Hypothalamus (tissue), 51 donors: ENCODE results near the gene CLIP3.

Source experiments
- DNase-seq, 51 donors: peaks; one replicate each; lab custom pipeline; 2025; lab: John Stamatoyannopoulos, UW

CLIP3 gene

DNA sequence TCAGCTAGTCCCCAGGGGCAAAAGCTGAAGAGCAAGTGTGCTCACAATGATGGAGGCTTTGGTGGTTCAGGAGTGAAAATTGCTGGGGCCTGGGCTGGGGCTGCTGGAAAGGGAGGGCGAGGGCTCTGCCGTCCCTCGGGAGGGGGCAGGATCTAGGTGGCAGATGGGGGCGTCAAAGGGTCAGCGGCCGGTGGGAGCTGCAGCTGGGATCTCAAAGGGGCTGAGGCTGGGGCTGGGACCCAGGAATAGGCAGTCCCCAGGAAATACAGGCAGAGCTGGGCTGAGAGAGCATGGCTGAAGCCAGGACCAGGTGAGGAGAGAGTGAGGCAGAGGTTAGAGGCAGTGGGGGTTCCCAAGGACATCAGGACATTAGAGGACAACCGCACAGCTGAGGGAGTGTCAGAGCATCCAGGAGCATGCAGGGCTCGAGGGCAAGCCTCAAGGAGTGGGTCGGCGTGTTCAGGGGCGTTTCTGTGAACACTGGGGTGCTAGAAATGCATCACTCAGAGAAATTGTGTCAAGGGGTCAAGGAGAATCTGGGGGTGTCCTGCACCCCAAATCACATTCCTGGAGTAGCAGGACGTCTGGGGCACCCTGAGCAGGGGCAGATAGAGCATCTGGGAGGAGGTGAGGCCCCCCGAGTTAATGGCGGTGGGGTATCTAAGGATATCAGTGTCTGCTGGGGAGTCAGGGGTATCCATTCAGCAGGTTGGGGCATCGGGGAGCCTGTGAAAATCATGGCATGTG is 22.9 kb downstream of the CLIP3 start:
- no peak for DNase-seq

DNA sequence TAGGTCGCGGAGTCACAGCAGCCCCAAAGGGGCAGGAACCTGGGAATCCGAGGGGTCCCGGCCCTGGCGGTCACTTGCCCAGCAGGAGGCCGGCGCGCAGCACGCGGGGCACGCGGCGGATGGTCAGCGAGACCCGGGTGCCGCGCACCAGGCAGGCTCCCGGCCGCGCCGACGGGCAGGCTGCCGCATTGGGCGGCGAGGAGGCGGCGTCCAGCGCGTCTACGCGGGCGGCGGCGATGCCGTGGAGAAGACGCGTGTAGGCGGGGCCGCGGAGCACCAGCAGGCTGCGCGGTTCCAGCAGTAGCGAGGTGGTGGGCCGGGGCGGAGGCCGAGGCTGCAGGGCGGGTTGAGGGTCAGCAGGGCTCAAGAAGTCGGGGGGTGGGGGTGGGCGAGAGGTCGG is 23.5 kb downstream of the CLIP3 start:
- DNase-seq, result peak in 33 of 51 donors; percentile 7 to 76 (median 48)

DNA sequence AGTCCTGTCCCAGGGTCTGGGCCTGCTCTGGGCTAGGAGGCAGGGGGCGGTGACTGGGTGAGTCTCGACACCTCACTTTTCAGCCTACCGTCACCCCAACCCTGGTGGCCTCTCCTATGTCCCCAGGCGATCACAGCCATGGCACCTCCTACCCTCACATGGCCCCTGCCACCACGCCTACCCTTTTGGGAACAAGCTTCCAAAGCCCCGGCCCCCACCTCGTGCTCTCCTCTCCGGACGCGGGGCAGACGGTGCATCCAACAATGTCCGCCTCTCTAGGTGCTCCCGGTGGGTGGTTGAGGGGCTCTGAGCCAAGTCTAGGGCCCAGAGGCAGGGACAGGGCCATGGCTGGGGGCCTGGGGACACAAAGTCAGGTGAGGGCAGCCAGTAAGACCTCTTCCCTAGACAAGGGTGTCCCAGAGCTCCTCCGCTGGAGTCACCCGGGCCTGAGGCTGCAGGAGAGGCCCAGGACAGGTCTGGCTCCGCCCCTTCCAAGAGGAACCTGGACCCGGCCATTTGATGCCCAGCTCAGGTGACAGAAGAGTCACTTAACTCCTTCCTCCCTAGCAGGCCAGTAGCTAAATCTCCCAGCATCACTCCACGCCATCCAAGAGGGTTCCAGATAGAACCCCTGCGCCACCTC is 24.2 kb downstream of the CLIP3 start, which contains the start of gene SYNE4:
Gene SYNE4 (minus strand): TSS at position 478 of the 643 bp plus-strand sequence. CDS start 132 bp downstream, at position 346.
- peak in 9 of 51 donors; percentile 13 to 40 (median 26) for DNase-seq

DNA sequence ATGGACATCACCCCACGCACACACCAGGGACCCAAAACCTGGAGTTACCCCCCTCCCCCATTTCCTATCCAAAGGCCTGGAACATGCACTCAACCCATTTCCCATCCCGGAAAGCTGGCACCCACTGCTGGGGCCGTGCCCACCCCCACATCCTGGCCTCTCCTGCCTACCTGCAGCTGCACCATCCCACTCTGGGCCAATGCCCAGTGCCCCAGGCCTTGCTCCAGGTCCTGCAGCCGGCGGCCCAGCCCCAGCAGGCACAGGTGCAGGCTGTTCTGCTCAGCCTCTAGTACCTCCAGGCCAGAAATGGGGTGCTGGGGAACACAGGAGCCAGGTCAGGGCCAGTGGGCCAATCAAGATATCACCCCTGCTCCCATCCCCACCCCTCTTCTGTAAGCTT is 25.7 kb downstream of the CLIP3 start:
- DNase-seq, result no peak

DNA sequence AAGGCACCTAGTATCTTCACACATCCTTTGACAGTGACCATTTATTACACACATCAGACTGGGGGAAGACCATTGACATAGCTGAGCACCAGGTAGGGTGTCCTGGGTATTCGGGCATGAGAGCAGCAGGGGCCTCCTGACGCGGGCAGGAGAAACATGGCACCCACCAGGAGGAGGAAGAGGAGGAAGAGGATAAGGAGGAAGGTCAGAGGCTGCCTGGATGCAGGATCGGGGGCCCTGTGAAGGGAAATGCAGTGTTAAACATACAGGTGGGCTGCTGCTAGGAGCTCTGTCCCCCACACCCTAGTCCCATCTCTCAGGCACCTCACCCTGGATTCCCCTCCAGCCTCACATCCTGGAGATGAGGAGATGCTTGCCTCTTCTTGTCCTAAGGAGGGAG is 29.4 kb downstream of the CLIP3 start:
- DNase-seq, result no peak

DNA sequence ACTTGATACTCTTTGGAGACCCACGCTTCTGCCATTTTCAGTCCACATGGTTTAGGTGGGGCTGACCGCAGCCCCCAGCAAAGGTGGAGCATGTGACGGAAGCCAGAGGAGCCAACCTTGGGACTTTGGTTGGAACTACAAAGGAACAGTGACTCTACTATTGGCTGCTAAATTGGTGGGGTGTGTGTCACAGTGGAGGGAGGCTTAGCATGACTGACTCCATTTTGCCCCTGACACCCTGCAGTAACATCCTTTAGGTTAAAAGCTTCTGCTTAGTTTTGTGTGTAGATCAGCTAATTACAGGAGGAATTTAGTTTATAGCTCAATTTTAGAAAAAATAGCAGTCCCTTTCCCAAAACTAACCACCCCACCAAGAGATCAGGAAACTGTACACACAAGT is 31.1 kb downstream of the CLIP3 start:
- no peak for DNase-seq

DNA sequence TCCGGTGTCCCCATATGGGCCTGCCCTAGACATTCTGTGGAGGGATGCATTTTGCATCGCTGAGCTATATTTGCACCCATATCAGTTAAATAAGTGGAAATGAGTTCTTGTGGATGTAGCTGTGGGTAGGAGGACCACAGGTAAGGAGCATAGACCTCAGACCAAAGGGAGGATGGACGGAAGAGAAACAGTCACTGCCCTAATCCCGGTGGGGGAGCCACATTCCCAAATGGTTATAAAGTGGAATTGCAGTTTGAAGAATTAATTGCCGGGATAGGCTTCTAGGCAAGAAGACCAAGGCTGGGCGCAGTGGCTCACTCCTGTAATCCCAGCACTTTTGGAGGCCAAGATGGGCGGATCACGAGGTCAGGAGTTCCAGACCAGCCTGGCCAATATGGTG is 35.9 kb downstream of the CLIP3 start:
- no peak for DNase-seq

DNA sequence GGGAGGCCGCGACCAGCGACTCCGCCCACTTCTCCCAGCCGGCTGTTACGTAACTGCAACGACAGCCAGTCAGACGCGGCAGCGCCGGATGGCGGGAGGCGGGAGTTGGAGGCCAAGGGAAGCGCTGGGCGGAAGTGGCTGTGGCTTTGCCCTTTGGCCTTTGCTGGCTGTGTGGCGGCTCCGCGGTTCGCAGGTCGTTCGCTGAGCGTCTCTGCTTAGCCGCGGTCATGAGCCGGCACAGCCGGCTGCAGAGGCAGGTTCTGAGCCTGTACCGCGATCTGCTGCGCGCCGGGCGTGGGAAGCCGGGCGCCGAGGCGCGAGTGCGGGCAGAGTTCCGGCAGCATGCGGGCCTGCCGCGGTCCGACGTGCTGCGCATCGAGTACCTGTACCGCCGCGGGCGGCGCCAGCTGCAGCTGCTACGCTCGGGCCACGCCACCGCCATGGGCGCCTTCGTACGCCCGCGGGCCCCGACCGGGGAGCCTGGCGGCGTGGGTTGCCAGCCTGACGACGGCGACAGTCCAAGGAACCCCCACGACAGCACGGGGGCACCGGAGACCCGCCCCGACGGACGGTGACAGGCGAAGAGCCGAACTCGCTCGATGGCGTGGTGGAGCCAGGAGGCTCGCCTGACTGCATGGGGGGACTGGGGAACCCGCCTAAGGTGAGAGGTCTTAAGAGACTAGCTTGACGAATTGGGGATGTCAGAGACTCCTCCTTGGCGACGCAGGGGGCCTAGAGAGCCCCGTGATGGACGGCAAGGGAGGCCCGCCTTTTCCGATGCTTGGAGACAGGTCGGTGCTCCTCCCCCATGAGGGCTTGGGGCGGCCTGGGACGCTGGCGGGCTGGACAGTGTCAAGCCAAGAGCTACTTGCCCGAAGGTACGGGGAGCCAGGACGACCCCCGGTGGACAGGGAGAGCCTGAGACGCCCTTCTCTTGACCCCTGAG is 37.4 kb downstream of the CLIP3 start, which contains the start of gene SDHAF1:
Gene SDHAF1 (plus strand): TSS at position 141 of the 946 bp plus-strand sequence. CDS start 87 bp downstream, at position 228.
- DNase-seq, result peak; percentile 34 to 98 (median 93)

DNA sequence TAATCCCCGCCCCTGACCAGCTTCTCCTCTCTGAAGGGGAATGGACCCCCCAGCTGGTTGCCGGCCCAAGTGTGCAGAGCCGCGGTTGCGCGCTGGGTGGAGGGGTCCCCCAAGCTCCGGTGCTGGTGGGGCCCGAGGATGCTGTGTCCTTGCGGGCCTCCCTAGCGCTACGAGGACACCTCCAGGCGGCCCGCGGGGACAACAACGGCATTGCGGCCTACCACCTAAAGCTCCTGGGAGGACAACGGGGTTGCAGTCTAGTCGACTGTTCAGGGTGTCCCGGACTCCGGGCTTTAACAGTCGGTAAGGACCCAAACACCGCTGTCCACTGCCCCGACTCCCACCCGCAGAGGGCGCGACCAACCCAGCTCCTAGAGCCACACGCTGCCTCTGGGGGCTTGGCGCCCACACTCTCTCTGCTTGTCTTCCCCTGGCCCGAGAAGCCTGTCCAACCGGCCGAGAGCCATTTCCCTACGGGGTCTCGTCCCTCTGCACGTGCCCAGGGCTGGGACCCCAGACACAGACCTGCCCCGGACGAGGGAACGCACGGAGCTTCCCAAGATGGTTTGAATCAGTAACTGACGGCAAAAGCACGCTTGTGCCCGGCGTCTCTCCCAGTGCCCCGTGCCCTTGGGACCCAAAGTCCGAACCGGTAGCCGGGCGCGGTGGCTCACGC is 38.6 kb downstream of the CLIP3 start:
- DNase-seq, result peak in 21 of 51 donors; percentile 8 to 50 (median 28)

DNA sequence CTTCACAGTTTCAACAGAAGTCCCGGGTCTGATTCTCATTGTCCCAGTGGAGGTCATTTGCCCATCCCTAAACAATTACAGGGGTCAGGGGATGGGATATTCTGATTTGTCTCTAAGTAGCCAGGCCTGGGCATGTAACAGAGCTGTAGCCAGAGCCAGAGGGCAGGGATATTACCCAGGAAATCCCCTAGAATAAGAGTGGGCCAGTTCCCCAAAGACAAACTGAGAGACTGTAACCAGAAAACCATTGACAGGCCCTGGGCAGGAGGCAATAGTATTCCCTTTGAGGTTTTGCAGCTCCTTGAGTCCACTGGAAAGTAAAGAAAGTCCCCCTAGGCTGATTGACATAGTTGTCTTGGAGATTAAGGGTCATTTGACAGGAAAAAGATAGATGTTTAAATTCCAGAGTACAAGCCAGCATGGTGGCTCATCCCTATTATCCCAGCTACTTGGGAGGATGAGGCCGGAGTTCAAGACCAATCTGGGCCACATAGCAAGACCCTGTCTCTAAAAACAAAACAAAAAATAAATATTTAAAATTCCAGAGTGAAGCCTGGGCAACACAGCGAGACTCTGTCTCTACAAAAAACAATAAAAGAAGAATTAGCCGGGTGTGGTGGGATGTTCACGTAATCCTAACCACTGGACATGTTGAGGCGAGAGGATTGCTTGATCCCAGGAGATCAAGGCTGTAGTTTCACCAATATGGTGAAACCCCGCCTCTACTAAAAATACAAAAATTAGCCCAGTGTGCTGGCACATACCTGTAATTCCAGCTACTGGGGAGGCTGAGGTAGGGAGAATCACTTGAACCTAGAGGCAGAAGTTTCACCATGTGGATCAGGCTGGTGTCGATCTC is 39.5 kb downstream of the CLIP3 start:
- no peak for DNase-seq

DNA sequence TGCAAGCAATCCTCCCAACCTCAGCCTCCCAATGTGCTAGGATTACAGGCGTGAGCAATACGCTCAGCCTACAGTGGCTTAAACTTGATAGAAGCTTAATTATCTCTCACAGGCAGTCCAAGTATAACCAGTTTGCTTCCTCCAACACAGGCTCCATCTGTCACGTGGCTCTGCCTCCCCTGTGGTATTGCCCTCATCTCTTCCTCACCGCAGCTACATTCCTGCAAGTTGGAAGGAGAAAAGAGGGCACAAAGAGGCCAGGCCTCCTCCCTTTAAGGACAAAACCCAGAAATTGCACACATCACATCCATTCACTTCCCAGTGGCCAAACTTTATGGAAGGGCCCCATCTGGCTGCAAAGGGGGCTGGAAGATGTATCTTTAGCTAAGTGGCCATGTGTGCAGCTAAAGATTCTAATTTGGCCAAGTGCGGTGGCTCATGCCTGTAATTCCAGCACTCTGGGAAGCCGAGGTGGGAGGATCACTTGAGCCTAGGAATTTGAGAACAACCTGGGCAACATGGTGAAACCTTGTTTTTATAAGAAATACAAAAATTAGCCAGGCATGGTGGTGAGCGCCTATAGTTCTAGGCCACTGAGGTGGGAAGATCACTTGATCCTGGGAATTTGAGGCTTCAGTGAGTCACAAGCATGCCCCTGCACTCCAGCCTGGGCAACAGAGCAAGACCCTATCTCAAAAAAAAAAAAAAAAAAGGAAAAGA is 40.8 kb downstream of the CLIP3 start:
- DNase-seq, result no peak

DNA sequence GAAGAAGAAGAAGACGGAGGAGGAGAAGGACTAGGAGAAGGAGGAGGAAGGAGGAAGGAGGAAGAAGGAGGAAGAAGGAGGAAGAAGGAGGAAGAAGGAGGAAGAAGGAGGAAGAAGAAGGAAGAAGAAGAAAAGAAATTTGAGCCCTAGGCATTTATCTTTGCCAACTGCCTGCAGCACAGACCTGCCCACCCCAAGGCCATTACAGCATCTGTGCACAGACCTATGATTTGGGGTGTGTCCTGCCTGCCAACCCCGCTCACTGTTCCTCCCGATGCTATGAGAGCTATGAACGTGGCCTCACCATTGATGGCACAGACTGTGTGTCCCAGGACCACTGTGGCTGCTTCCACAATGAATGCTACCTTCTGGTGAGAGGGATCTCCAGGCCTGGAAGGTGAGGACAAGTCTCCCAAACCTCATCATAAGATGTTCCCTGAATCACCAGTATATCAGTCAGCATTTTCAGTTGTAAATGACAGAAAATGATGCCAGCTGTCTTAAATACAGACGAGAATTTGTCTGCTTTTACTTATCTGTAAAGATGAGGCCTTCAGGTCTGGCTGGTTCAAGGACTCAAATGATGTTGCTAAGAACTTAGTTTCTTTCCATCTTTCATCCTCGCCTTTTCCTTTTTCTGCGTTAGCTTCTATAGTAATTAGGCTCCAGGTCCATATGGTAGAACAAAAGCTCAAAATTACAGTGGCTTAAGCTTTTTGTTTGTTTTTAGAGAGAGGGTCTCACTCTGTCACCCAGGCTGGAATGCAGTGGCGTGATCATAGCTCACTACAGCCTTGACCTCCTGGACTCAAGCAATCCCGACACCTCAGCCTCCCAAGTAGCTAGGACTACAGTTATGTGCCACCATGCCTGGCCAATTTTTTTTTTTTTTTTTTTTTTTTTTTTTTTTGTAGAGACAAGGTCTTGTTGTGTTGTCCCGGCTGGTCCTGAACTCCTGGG is 41.6 kb downstream of the CLIP3 start:
- no peak for DNase-seq

DNA sequence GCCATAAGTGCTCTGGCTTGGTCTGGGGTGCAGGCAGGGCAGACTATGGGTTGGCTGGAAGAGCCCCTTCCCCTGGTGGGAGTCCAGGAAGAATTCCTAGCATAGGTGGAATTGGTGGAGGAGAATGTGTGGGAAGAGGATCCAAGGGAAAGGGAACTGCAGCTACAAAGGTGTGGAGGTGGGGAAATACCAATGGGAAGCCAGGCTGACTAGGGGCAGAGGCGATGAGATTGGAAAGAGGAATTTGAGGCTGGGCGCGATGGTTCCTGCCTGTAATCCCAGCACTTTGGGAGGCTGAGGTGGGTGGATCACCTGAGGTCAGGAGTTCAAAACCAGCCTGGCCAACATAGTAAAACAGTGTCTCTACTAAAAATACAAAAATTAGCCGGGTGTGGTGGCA is 42.5 kb downstream of the CLIP3 start:
- no peak for DNase-seq

DNA sequence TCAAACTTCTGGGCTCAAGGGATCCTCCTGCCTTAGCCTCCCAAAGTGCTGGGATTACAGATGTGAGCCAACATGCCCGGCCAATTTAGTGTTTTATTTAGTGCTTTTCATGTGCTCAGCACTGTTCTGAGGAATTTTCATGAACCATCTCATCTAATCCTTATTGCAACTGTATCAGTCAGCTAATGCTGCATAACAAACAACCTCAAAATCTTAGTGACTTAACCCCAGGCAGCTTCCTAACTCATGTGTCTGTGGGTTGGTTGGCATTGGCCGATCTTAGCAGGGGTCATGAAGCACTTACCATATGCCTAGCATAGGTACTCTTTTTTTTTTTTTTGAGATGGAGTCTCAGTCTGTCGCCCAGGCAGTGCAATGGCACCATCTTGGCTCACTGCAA is 43.8 kb downstream of the CLIP3 start:
- DNase-seq, result no peak

DNA sequence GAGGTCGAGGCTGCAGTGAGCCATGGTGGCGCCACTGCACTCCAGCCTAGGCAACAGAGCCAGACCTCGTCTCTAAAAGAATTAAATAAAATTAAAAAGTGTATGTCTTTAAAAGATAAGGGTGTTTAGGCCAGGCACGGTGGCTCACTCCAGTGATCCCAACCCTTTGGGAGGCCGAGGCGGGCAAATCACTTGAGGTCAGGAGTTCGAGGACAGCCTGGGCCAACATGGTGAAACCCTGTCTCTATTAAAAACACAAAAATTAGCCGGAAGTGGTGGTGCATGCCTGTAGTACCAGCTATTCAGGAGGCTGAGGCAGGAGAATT is 45.1 kb downstream of the CLIP3 start:
- DNase-seq, result no peak

DNA sequence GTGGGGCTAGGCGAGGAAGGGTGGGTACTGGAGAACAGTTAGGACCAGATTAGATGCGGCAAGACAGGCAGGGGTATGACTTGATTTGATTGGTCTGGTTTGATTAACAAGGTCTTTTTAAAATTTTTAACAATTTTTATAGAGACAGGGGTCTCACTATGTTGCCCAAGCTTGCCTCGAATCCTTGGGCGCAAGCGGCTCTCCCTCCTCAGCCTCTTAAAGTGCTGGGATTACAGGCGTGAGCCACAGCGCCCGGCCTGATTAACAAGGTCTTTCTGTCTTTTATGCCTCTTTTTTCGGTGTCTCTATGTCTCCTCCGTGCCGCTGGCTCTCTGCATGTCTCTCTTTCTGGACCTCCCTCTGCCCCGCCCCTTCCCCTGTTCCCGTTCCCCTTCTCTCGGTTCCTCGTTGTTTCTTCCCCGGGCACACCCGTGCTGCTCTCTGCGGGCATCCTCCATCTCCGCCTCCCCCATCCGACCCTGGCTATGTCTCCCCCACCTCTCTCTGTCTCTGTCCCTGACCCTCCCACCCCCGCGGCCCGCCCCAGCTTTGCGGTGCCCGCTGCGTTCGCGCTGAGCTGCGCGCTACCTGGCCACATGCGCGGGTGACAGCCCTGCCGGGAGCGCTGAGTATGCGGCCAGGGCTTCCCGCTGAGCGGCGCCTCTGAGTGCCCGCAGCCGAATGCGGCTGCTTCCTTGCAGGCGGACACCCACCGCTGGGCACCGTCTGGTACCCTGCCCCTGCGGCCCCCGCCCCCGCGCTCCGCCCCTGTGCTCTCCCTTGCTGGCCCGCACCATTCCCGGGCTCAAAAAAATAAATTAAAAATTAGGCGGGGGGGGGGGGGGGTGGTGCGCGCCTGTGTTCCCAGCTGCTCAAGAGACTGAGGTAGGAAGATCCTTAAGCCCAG is 45.8 kb downstream of the CLIP3 start:
- peak in 19 of 51 donors; percentile 8 to 65 (median 31) for DNase-seq

DNA sequence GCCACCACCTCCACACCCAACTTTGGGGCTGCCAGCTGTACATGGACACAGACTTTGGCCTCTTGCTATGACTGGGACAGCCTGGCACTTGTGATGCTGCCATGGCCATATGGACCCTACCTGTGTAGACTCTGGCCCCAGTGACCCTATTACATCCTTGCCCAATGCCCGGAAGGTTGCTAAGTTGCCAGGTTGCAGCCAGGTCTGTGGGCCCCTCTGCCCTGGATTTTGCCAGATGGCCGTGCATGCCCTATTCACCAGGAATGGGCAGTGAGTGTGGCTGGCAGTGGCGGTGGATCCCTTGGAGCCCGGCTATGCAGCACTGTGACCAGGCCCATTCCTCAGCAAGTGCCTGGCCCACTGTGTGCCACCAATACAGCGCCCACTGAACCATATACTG is 46.6 kb downstream of the CLIP3 start:
- DNase-seq, result no peak
